Progenitor cell of endocrine pancreas (in vitro differentiated cells): ENCODE results near the gene KAZN. TPM values are rescaled to one million over a fixed set of nuclear protein-coding genes. Genes with fewer than 3 reads are reported as not detected.

Source experiments
- DNase-seq: peaks from one replicate; pipeline ENCODE4 v3.0.0; 2021; ENCODE audit warnings: low spot score; ENCODE audit not compliant: unreplicated experiment
- H3K27ac Mint-ChIP-seq: 2 replicates; pipeline ENCODE4 v1.8.0; 2021; ENCODE audit warnings: mild to moderate bottlenecking, moderate library complexity, mixed read lengths
- H3K27me3 Mint-ChIP-seq: 2 replicates; pipeline ENCODE4 v1.8.0; 2021; ENCODE audit warnings: mixed read lengths
- H3K36me3 Mint-ChIP-seq: 2 replicates; pipeline ENCODE4 v1.8.0; 2022; ENCODE audit warnings: mixed read lengths; ENCODE audit not compliant: insufficient read depth
- H3K4me1 Mint-ChIP-seq: 2 replicates; pipeline ENCODE4 v1.8.0; 2021; ENCODE audit warnings: low read depth, mixed read lengths
- H3K4me3 Mint-ChIP-seq: 2 replicates; pipeline ENCODE4 v1.8.0; 2021; ENCODE audit warnings: low read depth, mild to moderate bottlenecking, moderate library complexity, mixed read lengths
- H3K9me3 Mint-ChIP-seq: 2 replicates; pipeline ENCODE4 v1.8.0; 2021; ENCODE audit warnings: low read depth, mixed read lengths
- CTCF ChIP-seq: fragments of 200-600 bp; sonication (generic); IDR thresholded peaks from one replicate; pipeline ENCODE4 v1.5.0; 2021; ENCODE audit warnings: antibody characterized with exemption, mild to moderate bottlenecking; ENCODE audit not compliant: unreplicated experiment
- total RNA-seq: library from RNA; stranded (reverse); gene quantifications from 2 replicates; pipeline ENCODE4 v1.2.1, GENCODE V29; 2021

KAZN gene
- total RNA-seq, 1 donor from 2014 or later: 12.9 TPM

- Mint-ChIP-seq H3K4me3 (no peak overlapping the region), H3K4me1 (peaks cover 9% of the 10 kb centered on the region), H3K27ac (no peak overlapping the region), H3K36me3 (no peaks in the 10 kb centered on the region), H3K9me3 (no peaks in the 10 kb centered on the region), H3K27me3 (peaks cover 28% of the 10 kb centered on the region)
- TF ChIP-seq CTCF: no peak
- no peak for DNase-seq
Measured at GRCh38 chr1:15100880-15101760, 502.6 kb downstream of the KAZN start.

- no peak overlapping the region for H3K27ac Mint-ChIP-seq
- peaks cover 9% of the 10 kb centered on the region for H3K4me1 Mint-ChIP-seq
Measured at GRCh38 chr1:15101801-15102200, 503.3 kb downstream of the KAZN start.

GRCh38 chr1:15102646-15103045, 504.2 kb downstream of the KAZN start:
- no peak overlapping the region for H3K27ac Mint-ChIP-seq
- H3K4me3 Mint-ChIP-seq: no peak overlapping the region
- no peaks in the 10 kb centered on the region for H3K9me3 Mint-ChIP-seq
- H3K36me3 Mint-ChIP-seq: no peaks in the 10 kb centered on the region
- peaks cover 9% of the 10 kb centered on the region for H3K4me1 Mint-ChIP-seq
- TF ChIP-seq CTCF: no peak
- DNase-seq: no peak
- H3K27me3 Mint-ChIP-seq: peaks cover 28% of the 10 kb centered on the region

More at GRCh38 chr1:15101801-15102200, 503.3 kb downstream of the KAZN start:
- H3K27me3 Mint-ChIP-seq: peaks cover 28% of the 10 kb centered on the region
- TF ChIP-seq CTCF: no peak
- DNase-seq: no peak
- H3K4me3 Mint-ChIP-seq: no peak overlapping the region
- no peaks in the 10 kb centered on the region for H3K36me3 Mint-ChIP-seq
- no peaks in the 10 kb centered on the region for H3K9me3 Mint-ChIP-seq

- H3K36me3 Mint-ChIP-seq: no peaks in the 10 kb centered on the region
- H3K27me3 Mint-ChIP-seq: peaks cover 28% of the 10 kb centered on the region
- no peaks in the 10 kb centered on the region for H3K9me3 Mint-ChIP-seq
- no peak overlapping the region for H3K27ac Mint-ChIP-seq
- DNase-seq: no peak
- H3K4me1 Mint-ChIP-seq: peaks cover 9% of the 10 kb centered on the region
- H3K4me3 Mint-ChIP-seq: no peak overlapping the region
- TF ChIP-seq CTCF: no peak
Measured at GRCh38 chr1:15103211-15103610, 504.7 kb downstream of the KAZN start.

- Mint-ChIP-seq H3K9me3 (no peaks in the 10 kb centered on the region), H3K4me3 (no peak overlapping the region), H3K27ac (no peak overlapping the region), H3K4me1 (peaks cover 7% of the 10 kb centered on the region), H3K36me3 (no peaks in the 10 kb centered on the region), H3K27me3 (peaks cover 30% of the 10 kb centered on the region)
- no peak for DNase-seq
- TF ChIP-seq CTCF: no peak
Measured at GRCh38 chr1:15103906-15104305, 505.4 kb downstream of the KAZN start.
